ENCODE results near the gene NUCB1.

The NUCB1 gene

GRCh38 chr19:48925240-48925843 lies 25.2 kb downstream of the NUCB1 start:
- TF ChIP-seq CTCF (IDR thresholded peaks at IDR 0.05), result no peak

- TF ChIP-seq CTCF (IDR thresholded peaks at IDR 0.05), result no peak
These were observed 26.8 kb downstream of the NUCB1 start for GRCh38 chr19:48926909-48927308.

GRCh38 chr19:48928164-48929025 lies 28.3 kb downstream of the NUCB1 start:
- TF ChIP-seq CTCF (IDR thresholded peaks at IDR 0.05), result no peak

GRCh38 chr19:48933382-48933932 lies 33.3 kb downstream of the NUCB1 start, which contains the start of gene DHDH:
Gene DHDH (plus strand): TSS chr19:48933699. CDS start chr19:48933722, 23 bp downstream.
- TF ChIP-seq CTCF (IDR thresholded peaks at IDR 0.05), result no peak

GRCh38 chr19:48934837-48935236 lies 34.7 kb downstream of the NUCB1 start:
- no peak for TF ChIP-seq CTCF (IDR thresholded peaks at IDR 0.05)

- no peak for TF ChIP-seq CTCF (IDR thresholded peaks at IDR 0.05)
These were observed 35.8 kb downstream of the NUCB1 start for GRCh38 chr19:48935864-48936263.

- no peak for TF ChIP-seq CTCF (IDR thresholded peaks at IDR 0.05)
These were observed 38.1 kb downstream of the NUCB1 start for GRCh38 chr19:48938256-48938655.
